ENCODE measurements around the gene ERI3. TPM values are rescaled to one million over a fixed set of nuclear protein-coding genes. Genes with fewer than 3 reads are reported as not detected.
A peak's percentile ranks its signal among the peaks of the same experiment; 100 is the strongest.

ERI3 gene
- total and polyA plus RNA-seq, 2 of the 13 experiments (the other 11 are each of a cell fraction or from before 2014, with no cell fraction given): 35.6 to 35.9 TPM

DNA sequence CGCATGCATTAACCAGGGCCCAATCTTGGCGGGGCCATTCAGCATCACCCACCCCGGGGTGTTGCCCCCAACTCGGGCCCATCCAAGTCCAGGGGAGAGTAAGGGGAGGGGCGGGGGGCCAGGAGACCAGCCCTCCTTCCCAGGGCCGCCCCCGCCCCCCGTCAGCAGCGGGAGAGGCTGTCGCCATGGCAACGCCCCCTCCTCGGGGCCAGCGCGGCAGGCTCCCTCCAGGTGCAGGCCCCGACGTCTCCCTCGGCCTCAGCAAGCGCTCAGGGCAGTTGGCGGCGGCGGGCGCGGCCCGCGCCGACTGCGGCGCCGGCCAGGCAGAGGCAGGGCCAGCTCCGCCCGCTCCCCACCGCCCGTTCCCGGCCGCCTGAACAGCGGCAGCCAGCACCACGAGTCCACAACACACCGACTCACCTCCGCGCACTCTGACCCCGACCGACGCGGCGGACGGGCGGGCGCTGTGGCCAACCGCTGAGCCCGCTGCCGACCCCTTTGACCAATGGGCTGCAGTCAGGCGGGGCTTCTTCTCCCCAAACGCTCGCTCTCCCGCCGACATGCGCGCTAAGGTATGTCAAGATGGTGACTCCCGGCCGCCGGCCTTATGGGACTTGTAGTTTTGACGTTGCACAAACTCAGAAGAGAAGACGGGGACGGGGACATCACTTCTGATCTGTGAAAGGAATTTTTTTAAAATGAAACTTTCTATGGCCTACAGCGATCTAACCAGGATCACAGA is at the start of gene ERI3 (continued):
- TF ChIP-seq ZNF687 (CRISPR knock-in tag; IDR thresholded peaks at IDR 0.05) (peak; percentile 73), FOXO1 (CRISPR knock-in tag; IDR thresholded peaks at IDR 0.05) (0 out of 2 replicates have a peak, but pooled peaks have one; percentile 26), JUN (CRISPR knock-in tag; IDR thresholded peaks at IDR 0.05) (no peak), MYC (CRISPR knock-in tag; IDR thresholded peaks at IDR 0.05; ENCODE audit: borderline replicate concordance) (peak; percentile 92; the same call in 1 of the 2 replicates), KMT2A (CRISPR knock-in tag; IDR thresholded peaks at IDR 0.05) (0 out of 2 replicates have a peak, but pooled peaks have one; percentile 28), MIER3 (CRISPR knock-in tag; IDR thresholded peaks at IDR 0.05; ENCODE audit: borderline replicate concordance) (no peak), RBFOX2 (IDR thresholded peaks at IDR 0.05; ENCODE audit: low read depth, low read length) (peak; percentile 90), SOX6 (IDR thresholded peaks at IDR 0.05) (no peak), SOX6 (CRISPR knock-in tag; IDR thresholded peaks at IDR 0.05) (no peak), FIP1L1 (IDR thresholded peaks at IDR 0.05; ENCODE audit: borderline replicate concordance, insufficient read depth, low read depth, low read length) (no peak), HNF4A (CRISPR knock-in tag; IDR thresholded peaks at IDR 0.05) (peak; percentile 22; the same call in 1 of the 2 replicates), FOSL2 (CRISPR knock-in tag; IDR thresholded peaks at IDR 0.05) (peak; percentile 54), PHF20 (CRISPR knock-in tag; IDR thresholded peaks at IDR 0.05) (peak; percentile 59), GATAD1 (CRISPR knock-in tag; IDR thresholded peaks at IDR 0.05) (peak; percentile 74), NFE2L1 (CRISPR knock-in tag; IDR thresholded peaks at IDR 0.05; ENCODE audit: borderline replicate concordance) (no peak), SP2 (CRISPR knock-in tag; IDR thresholded peaks at IDR 0.05) (peak; percentile 97), HCFC1 (IDR thresholded peaks at IDR 0.05; ENCODE audit: low read depth, low read length) (peak; percentile 89), ZNF362 (CRISPR knock-in tag; IDR thresholded peaks at IDR 0.05; ENCODE audit: borderline replicate concordance) (no peak)
- TF ChIP-seq, protein P1, sequence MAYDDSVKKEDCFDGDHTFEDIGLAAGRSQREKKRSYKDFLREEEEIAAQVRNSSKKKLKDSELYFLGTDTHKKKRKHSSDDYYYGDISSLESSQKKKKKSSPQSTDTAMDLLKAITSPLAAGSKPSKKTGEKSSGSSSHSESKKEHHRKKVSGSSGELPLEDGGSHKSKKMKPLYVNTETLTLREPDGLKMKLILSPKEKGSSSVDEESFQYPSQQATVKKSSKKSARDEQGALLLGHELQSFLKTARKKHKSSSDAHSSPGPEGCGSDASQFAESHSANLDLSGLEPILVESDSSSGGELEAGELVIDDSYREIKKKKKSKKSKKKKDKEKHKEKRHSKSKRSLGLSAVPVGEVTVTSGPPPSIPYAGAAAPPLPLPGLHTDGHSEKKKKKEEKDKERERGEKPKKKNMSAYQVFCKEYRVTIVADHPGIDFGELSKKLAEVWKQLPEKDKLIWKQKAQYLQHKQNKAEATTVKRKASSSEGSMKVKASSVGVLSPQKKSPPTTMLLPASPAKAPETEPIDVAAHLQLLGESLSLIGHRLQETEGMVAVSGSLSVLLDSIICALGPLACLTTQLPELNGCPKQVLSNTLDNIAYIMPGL (CRISPR knock-in tag; IDR thresholded peaks at IDR 0.05; ENCODE audit: borderline replicate concordance in 1 of 2, low read depth in 1 of 2): 0 out of 4 replicates have a peak, but pooled peaks of 1 of the 2 experiments have one; percentile 31
- TF ChIP-seq, protein P2, sequence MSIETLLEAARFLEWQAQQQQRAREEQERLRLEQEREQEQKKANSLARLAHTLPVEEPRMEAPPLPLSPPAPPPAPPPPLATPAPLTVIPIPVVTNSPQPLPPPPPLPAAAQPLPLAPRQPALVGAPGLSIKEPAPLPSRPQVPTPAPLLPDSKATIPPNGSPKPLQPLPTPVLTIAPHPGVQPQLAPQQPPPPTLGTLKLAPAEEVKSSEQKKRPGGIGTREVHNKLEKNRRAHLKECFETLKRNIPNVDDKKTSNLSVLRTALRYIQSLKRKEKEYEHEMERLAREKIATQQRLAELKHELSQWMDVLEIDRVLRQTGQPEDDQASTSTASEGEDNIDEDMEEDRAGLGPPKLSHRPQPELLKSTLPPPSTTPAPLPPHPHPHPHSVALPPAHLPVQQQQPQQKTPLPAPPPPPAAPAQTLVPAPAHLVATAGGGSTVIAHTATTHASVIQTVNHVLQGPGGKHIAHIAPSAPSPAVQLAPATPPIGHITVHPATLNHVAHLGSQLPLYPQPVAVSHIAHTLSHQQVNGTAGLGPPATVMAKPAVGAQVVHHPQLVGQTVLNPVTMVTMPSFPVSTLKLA (IDR thresholded peaks at IDR 0.05): peak; percentile 72
